ENCODE results near the gene CCDC197.

- TF ChIP-seq EP300 (IDR thresholded peaks at IDR 0.05) (no peak), CTCF (IDR thresholded peaks at IDR 0.05) (no peak)
These were observed 888 bp upstream of the CCDC197 start for GRCh38 chr14:93996130-93996695.

Data from sigmoid colon (tissue), 4 donors.